Esophagus muscularis mucosa (tissue), 4 donors: ENCODE results near the gene CAMTA1. TPM values are rescaled to one million over a fixed set of nuclear protein-coding genes. Genes with fewer than 3 reads are reported as not detected.
A peak's percentile ranks its signal among the peaks of the same experiment; 100 is the strongest.

Experiments used
- DNase-seq: peaks from one replicate; pipeline ENCODE4 v3.0.0-alpha.2; 2017; ENCODE audit errors: extremely low spot score
- H3K27ac ChIP-seq, 4 donors: fragments of 200-600 bp; sonication (generic); replicated peaks in 1 of 4; 1 replicate in 3 of 4; 2 replicates in 1 of 4; pipeline ENCODE4 v1.5.1; 2016 to 2019; ENCODE audit warnings: mild to moderate bottlenecking in 1 of 4
- H3K27me3 ChIP-seq, 4 donors: fragments of 200-600 bp; sonication (generic); one replicate each; pipeline versions ENCODE4 v1.5.1 to v1.6.0; 2016 to 2019
- H3K36me3 ChIP-seq, 4 donors: fragments of 200-600 bp; sonication (generic); one replicate each; pipeline ENCODE4 v1.5.1; 2016 to 2019
- H3K4me1 ChIP-seq, 4 donors: fragments of 200-600 bp; sonication (generic); one replicate each; pipeline ENCODE4 v1.5.1; 2016 to 2019
- H3K4me3 ChIP-seq, 4 donors: fragments of 200-600 bp; sonication (generic); 1 replicate in 2 of 4; 2 replicates in 2 of 4; pipeline ENCODE4 v1.5.1; 2016 to 2019; ENCODE audit warnings: mild to moderate bottlenecking in 4 of 4, moderate library complexity in 1 of 4
- H3K9me3 ChIP-seq, 4 donors: fragments of 200-600 bp; sonication (generic); 1 replicate in 3 of 4; 2 replicates in 1 of 4; pipeline ENCODE4 v1.5.1; 2016 to 2019
- CTCF ChIP-seq, 3 experiments: fragments of 200-600 bp in 2 of 3; fragments of 450-650 bp in 1 of 3; sonication (generic) in 2 of 3; IDR thresholded peaks; one replicate each; pipeline ENCODE4 v1.5.1; 2017 to 2019; ENCODE audit warnings: antibody characterized with exemption in 3 of 3, mild to moderate bottlenecking in 2 of 3, moderate library complexity in 1 of 3
- EP300 ChIP-seq: sonication (generic); formaldehyde crosslinking; IDR thresholded peaks from one replicate; pipeline ENCODE4 v1.6.1; 2017; ENCODE audit warnings: antibody characterized with exemption
- POLR2A ChIP-seq: fragments of 450-650 bp; IDR thresholded peaks from one replicate; pipeline ENCODE4 v1.6.1; 2017; ENCODE audit warnings: antibody characterized with exemption, moderate library complexity, mild to moderate bottlenecking, low read depth
- POLR2AphosphoS5 ChIP-seq, 2 donors: sonication (generic); formaldehyde crosslinking; IDR thresholded peaks; one replicate each; pipeline ENCODE4 v1.6.1; 2017; ENCODE audit warnings: antibody characterized with exemption in 2 of 2
- WGBS: methylation state at CpG from one replicate; pipeline ENCODE4 v1.1.5; 2018; 5-methylcytosine and 5-hydroxymethylcytosine counted together
- intact Hi-C: fragments of 100-400 bp; cut with DNase I; formaldehyde crosslinking; loops from one replicate; pipeline ENCODE4 v1.15.1; 2023
- total RNA-seq, 4 donors: library from RNA; depleted of rRNA; stranded (reverse); fragments of >200 nt; gene quantifications; one replicate each; pipeline versions ENCODE4 v1.1.0 to v1.2.1, GENCODE V29; 2016

The CAMTA1 gene
- total RNA-seq, 4 donors from 2014 or later, result 109 to 226 (median 139) TPM

GRCh38 chr1:7679159-7679872, 894.1 kb downstream of the CAMTA1 start:
- peaks cover 11 to 18% (median 17%) of the 10 kb centered on the region in 4 donors for H3K4me1 ChIP-seq
- 84% methylated on average over 12 of the region's 17 CpGs for WGBS
- TF ChIP-seq POLR2A (no peak), CTCF (IDR thresholded peaks at IDR 0.05) (no peak), POLR2AphosphoS5 (IDR thresholded peaks at IDR 0.05) (no peak), EP300 (no peak)
- no peaks in the 10 kb centered on the region for H3K27me3 ChIP-seq
- no peak for DNase-seq
- no peaks in the 10 kb centered on the region for H3K36me3 ChIP-seq
- H3K4me3 ChIP-seq, result peak overlapping the region; percentile 75 to 91 (median 80)
- peak overlapping the region in 1 of 4 donors; percentile 55 for H3K27ac ChIP-seq
- intact Hi-C loops, result no loop called here
- H3K9me3 ChIP-seq, result no peaks in the 10 kb centered on the region

GRCh38 chr1:7679873-7680206, 894.6 kb downstream of the CAMTA1 start:
- no peaks in the 10 kb centered on the region for H3K36me3 ChIP-seq
- WGBS, result 50% methylated on average over 1 of the region's 14 CpGs
- H3K9me3 ChIP-seq, result no peaks in the 10 kb centered on the region
- no peak for TF ChIP-seq POLR2AphosphoS5 (IDR thresholded peaks at IDR 0.05)
- TF ChIP-seq POLR2A, result no peak
- no peak for TF ChIP-seq EP300
- TF ChIP-seq CTCF (IDR thresholded peaks at IDR 0.05), result no peak
- H3K4me1 ChIP-seq, result peaks cover 11 to 18% (median 17%) of the 10 kb centered on the region in 4 donors
- H3K27ac ChIP-seq, result peak overlapping the region; percentile 30 to 71 (median 59)
- no peaks in the 10 kb centered on the region for H3K27me3 ChIP-seq
- peak overlapping the region; percentile 75 to 91 (median 80) for H3K4me3 ChIP-seq
- intact Hi-C loops, result no loop called here
- no peak for DNase-seq

GRCh38 chr1:7680207-7680954, 895.1 kb downstream of the CAMTA1 start:
- no peaks in the 10 kb centered on the region for H3K27me3 ChIP-seq
- no CpG with 5 or more reads among the region's 89 CpGs for WGBS
- no peak for TF ChIP-seq EP300
- intact Hi-C loops, result no loop called here
- peak overlapping the region; percentile 30 to 71 (median 59) for H3K27ac ChIP-seq
- H3K4me3 ChIP-seq, result peak overlapping the region; percentile 75 to 91 (median 80)
- H3K4me1 ChIP-seq, result peaks cover 11 to 18% (median 17%) of the 10 kb centered on the region in 4 donors
- DNase-seq, result no peak
- no peaks in the 10 kb centered on the region for H3K36me3 ChIP-seq
- no peaks in the 10 kb centered on the region for H3K9me3 ChIP-seq

- no peaks in the 10 kb centered on the region for H3K9me3 ChIP-seq
- H3K36me3 ChIP-seq, result no peaks in the 10 kb centered on the region
- TF ChIP-seq CTCF (IDR thresholded peaks at IDR 0.05) (no peak), EP300 (no peak)
- peak overlapping the region in 1 of 4 donors; percentile 55 for H3K27ac ChIP-seq
- H3K27me3 ChIP-seq, result no peaks in the 10 kb centered on the region
- DNase-seq, result no peak
- intact Hi-C loops, result no loop called here
- peak overlapping the region; percentile 75 to 91 (median 80) for H3K4me3 ChIP-seq
- peaks cover 11 to 18% (median 17%) of the 10 kb centered on the region in 4 donors for H3K4me1 ChIP-seq
- 0% methylated on average over 2 of the region's 16 CpGs for WGBS
Observed at GRCh38 chr1:7680955-7681268, 895.7 kb downstream of the CAMTA1 start.

- TF ChIP-seq CTCF (IDR thresholded peaks at IDR 0.05) (no peak), POLR2AphosphoS5 (IDR thresholded peaks at IDR 0.05) (no peak)
- peaks cover 11 to 18% (median 17%) of the 10 kb centered on the region in 4 donors for H3K4me1 ChIP-seq
- DNase-seq, result no peak
- intact Hi-C loops, result no loop called here
- 76% methylated on average over 5 of the region's 6 CpGs for WGBS
- no peak overlapping the region for H3K4me3 ChIP-seq
- H3K27ac ChIP-seq, result no peak overlapping the region
- no peaks in the 10 kb centered on the region for H3K27me3 ChIP-seq
- no peaks in the 10 kb centered on the region for H3K9me3 ChIP-seq
- H3K36me3 ChIP-seq, result no peaks in the 10 kb centered on the region
Observed at GRCh38 chr1:7681401-7681800, 896.1 kb downstream of the CAMTA1 start.
